NCI-H128 (cell line): ENCODE results near the gene HS6ST1.

Source experiments
- DNase-seq: peaks from one replicate; lab custom pipeline; 2025; ENCODE audit not compliant: unreplicated experiment; lab: John Stamatoyannopoulos, UW

HS6ST1 gene

GRCh38 chr2:128300151-128301020, 18.3 kb downstream of the HS6ST1 start:
- no peak for DNase-seq

GRCh38 chr2:128299628-128300027, 19.0 kb downstream of the HS6ST1 start:
- DNase-seq: no peak

GRCh38 chr2:128298846-128299507, 19.7 kb downstream of the HS6ST1 start:
- no peak for DNase-seq

- DNase-seq: no peak
Measured at GRCh38 chr2:128298286-128298685, 20.4 kb downstream of the HS6ST1 start.

- no peak for DNase-seq
Measured at GRCh38 chr2:128293870-128294455, 24.7 kb downstream of the HS6ST1 start.

- DNase-seq: no peak
Measured at GRCh38 chr2:128293426-128293755, 25.3 kb downstream of the HS6ST1 start.

- DNase-seq: no peak
Measured at GRCh38 chr2:128292599-128293425, 25.9 kb downstream of the HS6ST1 start.

GRCh38 chr2:128291844-128292598, 26.6 kb downstream of the HS6ST1 start:
- DNase-seq: no peak

GRCh38 chr2:128291161-128291843, 27.4 kb downstream of the HS6ST1 start:
- no peak for DNase-seq

GRCh38 chr2:128290356-128290755, 28.3 kb downstream of the HS6ST1 start:
- DNase-seq: no peak

- DNase-seq: no peak
Measured at GRCh38 chr2:128289439-128289838, 29.2 kb downstream of the HS6ST1 start.

GRCh38 chr2:128288781-128289180, 29.9 kb downstream of the HS6ST1 start:
- DNase-seq: no peak

GRCh38 chr2:128287780-128288735, 30.6 kb downstream of the HS6ST1 start:
- no peak for DNase-seq

GRCh38 chr2:128286905-128287779, 31.5 kb downstream of the HS6ST1 start:
- DNase-seq: no peak

- DNase-seq: no peak
Measured at GRCh38 chr2:128286011-128286721, 32.5 kb downstream of the HS6ST1 start.

GRCh38 chr2:128285329-128285931, 33.2 kb downstream of the HS6ST1 start:
- no peak for DNase-seq

GRCh38 chr2:128284841-128285240, 33.8 kb downstream of the HS6ST1 start:
- no peak for DNase-seq
